GM06990 (cell line): ENCODE data around the gene FBLIM1.

Source experiments
- DNase-seq: peaks from one replicate; pipeline ENCODE4 v3.0.0-alpha.2; 2011; ENCODE audit not compliant: insufficient read length; ENCODE audit errors: extremely low read depth
- H3K27me3 ChIP-seq: replicated peaks from 2 replicates; pipeline ENCODE4 v1.6.0; 2011; ENCODE audit warnings: low read length; ENCODE audit not compliant: control insufficient read depth, insufficient read depth
- H3K36me3 ChIP-seq: 2 replicates; pipeline ENCODE4 v1.5.1; 2011; ENCODE audit warnings: low read length; ENCODE audit not compliant: control insufficient read depth, insufficient read depth
- H3K4me3 ChIP-seq: replicated peaks from 2 replicates; pipeline ENCODE4 v1.5.1; 2011; ENCODE audit warnings: low read depth, mild to moderate bottlenecking, control low read depth, low read length
- TF ChIP-seq, protein P1 (sequence below): IDR thresholded peaks from 2 replicates; pipeline ENCODE4 v1.5.1; 2011; ENCODE audit warnings: low read length, control low read depth, mild to moderate bottlenecking, inconsistent platforms; ENCODE audit not compliant: insufficient read depth, poor library complexity, severe bottlenecking

Gene FBLIM1, protein sequence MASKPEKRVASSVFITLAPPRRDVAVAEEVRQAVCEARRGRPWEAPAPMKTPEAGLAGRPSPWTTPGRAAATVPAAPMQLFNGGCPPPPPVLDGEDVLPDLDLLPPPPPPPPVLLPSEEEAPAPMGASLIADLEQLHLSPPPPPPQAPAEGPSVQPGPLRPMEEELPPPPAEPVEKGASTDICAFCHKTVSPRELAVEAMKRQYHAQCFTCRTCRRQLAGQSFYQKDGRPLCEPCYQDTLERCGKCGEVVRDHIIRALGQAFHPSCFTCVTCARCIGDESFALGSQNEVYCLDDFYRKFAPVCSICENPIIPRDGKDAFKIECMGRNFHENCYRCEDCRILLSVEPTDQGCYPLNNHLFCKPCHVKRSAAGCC

DNA sequence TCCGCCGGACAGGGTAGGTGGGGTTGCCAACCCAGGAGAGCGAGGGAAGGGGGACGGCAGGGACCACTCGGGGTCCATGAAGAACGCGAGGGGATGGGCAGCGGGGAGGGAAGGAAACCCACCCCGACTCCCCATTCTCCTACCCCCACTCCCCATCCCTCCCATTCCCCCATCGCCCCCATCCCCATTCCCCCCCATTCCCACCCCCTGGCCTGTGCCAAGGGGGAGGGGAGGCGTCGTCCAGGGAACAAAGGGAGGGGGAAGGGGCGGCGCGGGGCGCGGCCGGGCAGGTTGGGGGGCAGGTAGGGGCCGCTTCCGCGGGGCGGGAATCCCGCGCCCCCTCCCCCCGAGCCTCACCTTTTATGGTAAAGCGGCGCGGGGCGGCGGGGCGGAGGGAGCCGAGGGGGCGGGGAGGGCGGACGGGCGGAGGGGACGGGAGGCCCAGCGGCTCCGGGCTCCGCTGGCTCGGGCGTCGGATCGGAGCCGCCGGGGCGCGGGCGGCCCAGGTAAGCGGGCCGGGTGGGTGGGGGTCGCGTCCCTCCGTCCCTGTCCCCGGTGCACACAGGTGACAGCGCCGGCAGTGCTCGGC, at the start of gene FBLIM1:
Gene FBLIM1 (plus strand): TSS at position 453 of the 589 bp plus-strand sequence. CDS start 6,189 bp downstream, outside the sequence.
- H3K4me3 ChIP-seq, result no peak within 1 kb of the TSS
- no peak for DNase-seq
- peaks cover 1% of the 10 kb centered on the region; the same call in 1 of the 2 replicates for H3K27me3 ChIP-seq
- TF ChIP-seq, protein P1, sequence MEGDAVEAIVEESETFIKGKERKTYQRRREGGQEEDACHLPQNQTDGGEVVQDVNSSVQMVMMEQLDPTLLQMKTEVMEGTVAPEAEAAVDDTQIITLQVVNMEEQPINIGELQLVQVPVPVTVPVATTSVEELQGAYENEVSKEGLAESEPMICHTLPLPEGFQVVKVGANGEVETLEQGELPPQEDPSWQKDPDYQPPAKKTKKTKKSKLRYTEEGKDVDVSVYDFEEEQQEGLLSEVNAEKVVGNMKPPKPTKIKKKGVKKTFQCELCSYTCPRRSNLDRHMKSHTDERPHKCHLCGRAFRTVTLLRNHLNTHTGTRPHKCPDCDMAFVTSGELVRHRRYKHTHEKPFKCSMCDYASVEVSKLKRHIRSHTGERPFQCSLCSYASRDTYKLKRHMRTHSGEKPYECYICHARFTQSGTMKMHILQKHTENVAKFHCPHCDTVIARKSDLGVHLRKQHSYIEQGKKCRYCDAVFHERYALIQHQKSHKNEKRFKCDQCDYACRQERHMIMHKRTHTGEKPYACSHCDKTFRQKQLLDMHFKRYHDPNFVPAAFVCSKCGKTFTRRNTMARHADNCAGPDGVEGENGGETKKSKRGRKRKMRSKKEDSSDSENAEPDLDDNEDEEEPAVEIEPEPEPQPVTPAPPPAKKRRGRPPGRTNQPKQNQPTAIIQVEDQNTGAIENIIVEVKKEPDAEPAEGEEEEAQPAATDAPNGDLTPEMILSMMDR, result no peak
- H3K36me3 ChIP-seq, result no peaks in the 10 kb centered on the region

DNA sequence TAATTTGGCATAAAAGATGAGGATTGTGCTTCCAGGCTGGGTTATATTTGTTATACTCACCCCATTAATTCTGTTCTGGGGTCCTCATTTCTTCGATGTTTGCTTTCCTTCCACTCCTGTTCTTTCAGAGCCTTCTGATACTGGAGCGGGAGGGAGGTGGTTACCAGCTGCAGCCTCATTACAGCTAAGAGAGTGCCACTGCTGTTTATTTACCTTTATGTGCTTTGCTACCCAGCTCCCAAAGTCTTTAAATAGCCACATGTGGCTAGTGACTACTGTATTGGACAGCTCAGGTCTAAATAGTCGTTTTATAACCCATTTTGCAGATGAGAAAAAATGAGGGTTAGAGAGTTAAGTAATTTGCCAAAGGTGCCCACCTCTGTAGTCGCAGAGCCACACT, 49.4 kb upstream of the FBLIM1 start:
- Histone ChIP-seq H3K36me3 (peaks cover 6% of the 10 kb centered on the region), H3K4me3 (no peak overlapping the region), H3K27me3 (no peaks in the 10 kb centered on the region)
- DNase-seq, result no peak
- TF ChIP-seq, protein P1, result no peak

DNA sequence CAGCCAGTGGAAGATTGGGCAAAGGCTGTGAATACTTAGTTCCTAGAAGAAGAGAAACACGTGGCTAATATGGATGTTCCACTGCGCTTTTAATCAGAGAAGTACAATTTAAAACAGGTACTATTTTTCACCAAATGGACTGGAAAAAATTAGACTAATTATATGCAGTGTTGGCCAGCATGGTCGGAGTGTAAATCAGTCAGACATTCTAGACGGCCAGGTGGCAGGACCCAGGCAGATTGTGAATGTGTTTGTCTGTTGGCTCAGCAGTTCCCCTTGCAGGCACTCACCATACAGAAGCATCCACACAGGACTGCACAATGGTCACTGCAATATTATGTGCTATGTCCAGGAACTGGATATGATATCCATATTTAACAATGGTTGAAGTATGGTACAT, 46.4 kb upstream of the FBLIM1 start:
- no peaks in the 10 kb centered on the region for H3K27me3 ChIP-seq
- no peak overlapping the region for H3K4me3 ChIP-seq
- H3K36me3 ChIP-seq, result peaks cover 8% of the 10 kb centered on the region
- no peak for DNase-seq
- TF ChIP-seq, protein P1, result no peak

DNA sequence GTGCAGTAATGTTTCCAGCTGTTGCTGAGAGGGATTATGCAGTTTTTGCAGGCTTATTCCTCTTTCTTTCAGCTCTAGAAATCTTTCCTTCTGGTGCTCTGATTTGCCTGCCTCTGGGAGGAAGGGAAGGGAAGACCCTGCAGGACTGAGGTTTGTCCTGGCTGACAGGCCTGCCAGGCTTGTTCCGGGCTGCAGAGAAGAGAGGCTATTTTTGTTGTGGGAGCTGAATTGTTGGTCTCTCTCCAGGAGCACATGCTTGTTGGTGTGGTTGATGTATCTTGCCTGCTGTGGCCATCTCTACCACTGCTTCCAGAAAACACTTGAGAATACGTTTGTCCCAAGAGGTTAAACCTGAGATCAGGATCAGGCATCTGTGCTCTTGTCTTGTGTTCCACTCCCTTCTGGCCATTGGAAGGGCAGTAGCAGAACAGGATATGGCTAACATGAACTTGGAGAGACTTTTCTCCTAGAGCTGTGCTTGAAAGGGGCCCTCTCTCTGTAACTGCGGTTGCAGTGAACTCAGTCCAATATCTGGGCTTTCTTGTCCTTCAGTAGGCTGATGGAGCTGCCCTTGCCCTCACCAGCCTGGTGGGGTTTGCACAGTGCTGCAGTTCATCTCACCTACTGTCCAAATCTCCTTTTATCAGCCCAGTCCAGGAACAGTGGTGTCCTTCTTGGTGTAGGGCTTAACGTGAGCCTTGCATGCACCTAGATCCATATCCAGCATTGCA, 44.0 kb upstream of the FBLIM1 start:
- H3K36me3 ChIP-seq, result peaks cover 22% of the 10 kb centered on the region
- TF ChIP-seq, protein P1, result no peak
- no peak overlapping the region for H3K4me3 ChIP-seq
- no peaks in the 10 kb centered on the region for H3K27me3 ChIP-seq
- DNase-seq, result no peak

DNA sequence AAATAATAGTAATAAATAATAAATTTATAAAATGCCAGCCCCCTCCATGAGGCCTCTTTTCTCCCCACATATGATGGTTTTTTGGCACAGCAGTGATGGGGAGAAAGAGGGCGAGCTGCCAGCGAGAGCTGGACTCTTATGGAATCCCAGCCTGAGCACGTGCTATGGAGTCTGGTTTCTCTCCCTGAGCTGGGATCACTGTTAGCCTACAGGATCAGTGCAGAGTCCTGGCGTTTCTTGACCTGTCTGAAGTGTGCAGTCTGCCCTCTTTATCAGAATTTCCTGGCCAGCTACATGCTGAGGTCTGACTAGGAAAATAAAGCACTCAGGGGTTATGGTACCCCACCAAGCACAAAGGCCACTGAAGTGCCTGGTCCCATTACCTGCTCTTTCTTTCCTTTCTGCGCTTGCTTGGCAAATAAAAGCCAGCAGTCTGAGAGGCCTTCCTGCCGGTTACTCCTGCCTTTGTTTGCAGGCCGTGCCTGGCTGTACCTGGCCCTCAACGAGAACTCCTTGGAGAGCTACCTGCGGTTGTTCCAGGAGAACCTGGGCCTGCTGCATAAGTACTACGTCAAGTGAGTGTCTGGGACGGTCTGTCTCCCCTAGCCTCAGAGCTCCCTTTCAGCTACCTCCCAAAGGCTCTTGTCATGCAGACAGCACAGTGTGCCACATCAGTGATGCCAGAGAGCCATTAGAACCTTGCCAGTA, 41.0 kb upstream of the FBLIM1 start:
- Histone ChIP-seq H3K27me3 (no peaks in the 10 kb centered on the region), H3K36me3 (peaks cover 39% of the 10 kb centered on the region), H3K4me3 (no peak overlapping the region)
- no peak for DNase-seq
- TF ChIP-seq, protein P1, result no peak
